Activated effector memory CD4-positive, alpha-beta T cell treated with anti-CD3 and anti-CD28 coated beads, Interleukin-2, amount 50 U/mL, for 16 hours (primary cell): ENCODE results near the gene PLD3.
"Not testable (repeated sequence)": the region's sequence is repeated elsewhere in the genome, so short reads cannot be mapped to it uniquely, and the experiment has no call there.

Experiments
- DNase-seq: peaks from one replicate; pipeline ENCODE4 v3.0.0-alpha.2; 2020

Gene PLD3

GRCh38 chr19:40348125-40348913, at the start of gene PLD3, which contains the start of gene C19orf47:
Gene PLD3 (plus strand): TSS chr19:40348695. CDS start chr19:40366484, 17,789 bp downstream.
Gene C19orf47 (minus strand): TSS chr19:40348397. CDS start chr19:40341857, 6,540 bp downstream.
- peak; percentile 100 for DNase-seq

GRCh38 chr19:40300668-40301067, 47.8 kb upstream of the PLD3 start:
- DNase-seq = peak; percentile 22

GRCh38 chr19:40302224-40303011, 46.1 kb upstream of the PLD3 start:
- DNase-seq = peak; percentile 10

GRCh38 chr19:40303765-40304164, 44.7 kb upstream of the PLD3 start:
- DNase-seq = peak; percentile 10

- peak; percentile 28 for DNase-seq
Observed at GRCh38 chr19:40304306-40304705, 44.2 kb upstream of the PLD3 start.

GRCh38 chr19:40305403-40305802, 43.1 kb upstream of the PLD3 start:
- DNase-seq = peak; percentile 86

- DNase-seq = no peak
Observed at GRCh38 chr19:40309666-40310065, 38.8 kb upstream of the PLD3 start.

GRCh38 chr19:40312533-40312932, 36.0 kb upstream of the PLD3 start:
- peak; percentile 44 for DNase-seq

- peak; percentile 30 for DNase-seq
Observed at GRCh38 chr19:40313229-40313983, 35.1 kb upstream of the PLD3 start.

GRCh38 chr19:40314656-40315055, 33.8 kb upstream of the PLD3 start:
- DNase-seq = no peak

GRCh38 chr19:40315812-40316470, 32.6 kb upstream of the PLD3 start:
- peak; percentile 38 for DNase-seq

GRCh38 chr19:40317338-40317737, 31.2 kb upstream of the PLD3 start:
- DNase-seq = peak; percentile 50

- peak; percentile 58 for DNase-seq
Observed at GRCh38 chr19:40320558-40320935, 27.9 kb upstream of the PLD3 start.

GRCh38 chr19:40321076-40321475, 27.4 kb upstream of the PLD3 start:
- peak; percentile 44 for DNase-seq

- DNase-seq = peak; percentile 58
Observed at GRCh38 chr19:40321566-40322270, 26.8 kb upstream of the PLD3 start.

- DNase-seq = no peak
Observed at GRCh38 chr19:40322271-40322610, 26.3 kb upstream of the PLD3 start.

GRCh38 chr19:40322951-40323615, 25.4 kb upstream of the PLD3 start:
- peak; percentile 43 for DNase-seq

GRCh38 chr19:40323705-40324104, 24.8 kb upstream of the PLD3 start:
- no peak for DNase-seq

- no peak for DNase-seq
Observed at GRCh38 chr19:40326201-40326600, 22.3 kb upstream of the PLD3 start.

- no peak for DNase-seq
Observed at GRCh38 chr19:40331052-40331451, 17.4 kb upstream of the PLD3 start.

GRCh38 chr19:40332669-40333068, 15.8 kb upstream of the PLD3 start:
- DNase-seq = no peak

GRCh38 chr19:40333083-40333482, 15.4 kb upstream of the PLD3 start:
- DNase-seq = not testable (repeated sequence)
